ENCODE results near the gene TNFRSF12A.

TNFRSF12A gene, protein sequence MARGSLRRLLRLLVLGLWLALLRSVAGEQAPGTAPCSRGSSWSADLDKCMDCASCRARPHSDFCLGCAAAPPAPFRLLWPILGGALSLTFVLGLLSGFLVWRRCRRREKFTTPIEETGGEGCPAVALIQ

DNA sequence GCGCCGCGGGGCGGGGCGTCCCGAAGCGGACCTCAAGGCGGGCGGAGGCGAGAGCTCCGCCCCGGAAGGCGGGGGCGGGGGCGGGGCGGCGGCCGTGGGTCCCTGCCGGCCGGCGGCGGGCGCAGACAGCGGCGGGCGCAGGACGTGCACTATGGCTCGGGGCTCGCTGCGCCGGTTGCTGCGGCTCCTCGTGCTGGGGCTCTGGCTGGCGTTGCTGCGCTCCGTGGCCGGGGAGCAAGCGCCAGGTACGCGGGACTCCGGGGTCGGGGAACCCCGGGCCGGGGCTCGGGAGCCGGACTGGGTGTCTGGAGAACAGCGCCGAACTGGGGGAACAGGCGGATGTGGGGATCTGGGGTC lies at the start of gene TNFRSF12A:
Gene TNFRSF12A (plus strand): TSS at position 122 of the 357 bp plus-strand sequence. CDS start 30 bp downstream, at position 152.
- peak; percentile 64 for DNase-seq

DNA sequence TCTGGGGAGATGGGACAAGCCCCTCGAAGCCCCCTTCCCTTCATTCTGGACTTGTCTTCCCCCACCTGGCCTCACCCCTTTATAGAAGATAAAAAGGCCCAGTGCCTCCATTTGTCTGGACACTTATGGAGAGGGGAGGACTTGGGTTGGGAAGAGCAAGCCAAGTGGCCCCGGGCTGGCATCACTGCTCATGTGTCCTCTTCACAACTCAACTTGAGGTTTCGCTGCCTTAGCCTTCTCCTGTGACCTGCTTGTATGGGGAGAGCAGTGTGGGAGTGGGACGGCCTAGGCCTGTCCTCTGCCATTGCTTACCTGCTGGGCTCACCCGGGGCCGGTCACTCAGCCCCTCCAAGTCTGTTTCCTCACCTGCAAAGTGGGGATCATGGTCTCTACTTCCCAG lies 49.6 kb upstream of the TNFRSF12A start:
- no peak for DNase-seq

DNA sequence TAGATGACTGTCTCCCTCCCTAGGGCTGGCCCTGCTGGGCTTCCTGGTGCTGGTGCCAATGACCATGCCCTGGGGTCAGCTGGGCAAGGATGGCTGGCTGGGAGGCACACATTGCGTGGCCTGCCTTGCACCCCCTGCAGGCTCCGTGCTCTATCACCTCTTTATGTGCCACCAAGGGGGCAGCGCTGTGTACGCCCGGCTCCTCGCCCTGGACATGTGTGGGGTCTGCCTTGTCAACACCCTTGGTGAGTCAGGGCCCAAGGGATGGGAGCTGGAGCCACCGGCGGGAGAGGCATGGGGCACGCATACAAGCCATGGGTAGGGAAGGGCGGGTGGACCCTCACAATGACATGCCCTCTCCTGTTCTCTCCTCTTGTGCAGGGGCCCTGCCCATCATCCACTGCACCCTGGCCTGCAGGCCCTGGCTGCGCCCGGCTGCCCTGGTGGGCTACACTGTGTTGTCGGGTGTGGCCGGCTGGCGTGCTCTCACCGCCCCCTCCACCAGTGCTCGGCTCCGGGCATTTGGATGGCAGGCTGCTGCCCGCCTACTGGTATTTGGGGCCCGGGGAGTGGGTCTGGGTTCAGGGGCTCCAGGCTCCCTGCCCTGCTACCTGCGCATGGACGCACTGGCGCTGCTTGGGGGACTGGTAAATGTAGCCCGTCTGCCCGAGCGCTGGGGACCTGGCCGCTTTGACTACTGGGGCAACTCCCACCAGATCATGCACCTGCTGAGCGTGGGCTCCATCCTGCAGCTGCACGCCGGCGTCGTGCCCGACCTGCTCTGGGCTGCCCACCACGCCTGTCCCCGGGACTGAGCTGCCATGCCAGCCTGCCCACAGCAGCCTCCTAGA lies 48.8 kb upstream of the TNFRSF12A start:
- DNase-seq = no peak

DNA sequence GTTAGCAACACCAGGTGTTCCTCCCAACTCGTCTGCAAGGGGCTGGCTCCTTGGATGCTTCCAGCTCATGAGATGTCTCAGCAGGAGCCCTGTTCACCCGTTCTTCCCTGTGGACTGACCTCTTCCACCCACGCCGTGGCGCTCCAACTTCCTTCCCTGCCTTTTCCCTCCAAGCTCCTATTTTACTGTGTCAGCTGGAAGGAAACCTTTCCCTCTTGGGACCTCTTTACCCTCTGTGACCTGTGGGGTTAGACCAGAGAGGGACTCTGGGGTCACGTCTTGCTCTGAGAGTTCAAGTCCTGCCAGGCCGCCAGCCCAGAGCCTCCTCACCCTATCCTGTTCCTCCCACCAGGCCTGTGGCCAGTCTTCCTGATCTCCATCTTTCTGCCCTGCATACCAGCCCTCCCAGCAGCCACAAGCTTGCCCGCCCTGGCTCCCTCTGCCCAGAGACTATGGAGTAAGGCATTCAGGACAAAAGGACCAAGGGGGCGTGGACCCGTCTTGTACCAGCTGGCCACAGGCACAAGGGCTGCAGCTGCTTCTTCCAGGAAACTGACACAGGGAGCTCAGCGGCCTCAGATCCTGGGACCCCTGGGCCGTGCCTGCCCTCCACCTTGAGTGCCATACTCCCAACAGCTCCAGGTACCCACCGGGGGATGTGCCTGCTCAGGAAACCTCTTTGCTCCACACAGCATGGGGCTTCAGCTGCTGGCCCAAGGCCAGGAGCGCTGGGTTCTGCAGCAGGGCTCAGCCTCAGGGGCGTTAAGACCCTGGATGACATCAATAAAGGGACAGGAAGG lies 48.0 kb upstream of the TNFRSF12A start:
- no peak for DNase-seq

DNA sequence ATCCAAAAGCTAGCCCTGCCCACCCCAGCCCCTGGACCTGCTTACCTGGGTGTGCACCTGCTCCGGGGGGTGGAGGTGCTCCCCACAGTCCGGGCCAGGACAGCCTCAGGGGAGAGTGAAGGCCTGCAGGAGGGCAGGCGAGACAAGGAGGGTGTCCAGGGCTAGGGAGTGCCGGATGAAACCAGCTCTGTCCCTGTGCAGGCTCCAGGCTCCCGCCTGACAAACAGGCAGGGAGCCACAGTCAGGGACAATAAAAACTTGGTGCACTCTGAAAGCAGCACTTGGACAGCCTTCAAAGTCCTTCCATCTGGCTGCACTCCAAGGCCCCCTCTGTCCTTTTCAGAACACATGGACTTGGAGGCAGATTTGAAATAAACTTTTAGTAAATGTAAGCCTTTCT lies 47.1 kb upstream of the TNFRSF12A start:
- DNase-seq = no peak

DNA sequence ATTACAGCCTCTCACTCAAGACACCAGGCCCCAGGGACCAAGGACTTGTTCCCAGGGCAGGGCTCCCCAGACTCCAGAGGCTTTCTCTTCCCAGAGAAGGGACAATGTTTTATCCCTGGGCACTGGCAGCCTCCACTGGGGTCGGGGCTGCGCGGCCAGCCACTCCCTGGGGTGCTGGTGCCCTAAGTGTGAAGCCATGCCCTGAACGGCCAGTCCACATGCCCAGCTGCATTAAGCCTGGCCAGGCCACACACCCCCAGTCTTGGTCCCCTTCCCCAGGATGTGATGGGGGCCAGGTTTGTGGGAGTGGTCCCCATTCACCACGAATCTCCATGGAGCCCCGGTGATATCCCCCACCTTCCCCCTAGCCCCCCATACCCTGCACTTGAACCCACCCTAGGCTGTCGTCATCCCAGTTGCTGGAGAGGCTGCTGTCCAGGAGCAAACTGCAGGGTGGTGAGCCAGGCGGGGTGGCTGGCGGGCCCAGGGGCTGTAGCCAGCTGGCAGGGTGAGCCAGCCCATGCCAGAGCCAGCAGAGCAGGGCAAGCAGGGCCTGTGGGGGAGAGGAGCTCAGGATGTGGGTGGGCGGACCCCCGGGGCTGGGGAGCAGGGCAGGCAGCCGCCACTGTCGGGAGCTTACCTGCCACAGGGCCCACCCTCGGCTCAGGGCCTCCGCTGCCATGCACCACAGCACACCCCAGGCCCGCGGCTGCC lies 46.4 kb upstream of the TNFRSF12A start:
- no peak for DNase-seq

DNA sequence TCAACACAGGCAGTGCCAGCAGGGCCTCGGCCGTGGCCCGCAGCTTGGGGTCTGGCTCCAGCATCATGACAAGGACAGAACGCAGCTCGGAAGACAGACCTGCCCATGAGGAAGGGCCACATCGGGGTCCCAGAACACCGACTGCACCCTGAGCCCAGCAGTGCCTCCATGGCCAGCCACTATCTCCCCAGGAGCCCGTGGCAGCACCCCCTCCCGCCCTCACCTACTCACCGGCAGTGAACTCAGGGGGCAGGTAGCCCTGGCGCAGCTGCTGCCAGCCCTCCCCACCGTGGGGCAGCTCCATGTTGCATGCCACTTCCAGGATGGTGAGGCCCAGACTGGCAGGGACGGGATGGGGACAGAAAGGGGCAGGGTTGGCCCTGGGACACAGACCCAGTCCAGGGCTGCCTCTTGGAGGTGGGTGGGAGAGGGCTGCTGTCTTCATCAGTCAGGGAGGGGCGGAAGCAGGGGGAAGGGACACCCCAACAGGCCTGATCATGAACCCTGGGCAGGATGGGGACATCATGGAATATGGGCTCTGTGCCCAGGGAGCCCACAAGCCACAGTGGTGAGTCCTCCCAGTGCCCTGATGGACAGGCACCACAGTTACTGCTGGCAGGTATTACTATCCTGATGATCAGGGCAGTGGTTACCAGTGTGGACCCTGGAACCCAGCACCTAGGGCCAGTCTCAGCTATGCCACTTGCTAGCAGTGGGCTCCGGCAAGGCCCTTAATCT lies 45.7 kb upstream of the TNFRSF12A start:
- DNase-seq = no peak

DNA sequence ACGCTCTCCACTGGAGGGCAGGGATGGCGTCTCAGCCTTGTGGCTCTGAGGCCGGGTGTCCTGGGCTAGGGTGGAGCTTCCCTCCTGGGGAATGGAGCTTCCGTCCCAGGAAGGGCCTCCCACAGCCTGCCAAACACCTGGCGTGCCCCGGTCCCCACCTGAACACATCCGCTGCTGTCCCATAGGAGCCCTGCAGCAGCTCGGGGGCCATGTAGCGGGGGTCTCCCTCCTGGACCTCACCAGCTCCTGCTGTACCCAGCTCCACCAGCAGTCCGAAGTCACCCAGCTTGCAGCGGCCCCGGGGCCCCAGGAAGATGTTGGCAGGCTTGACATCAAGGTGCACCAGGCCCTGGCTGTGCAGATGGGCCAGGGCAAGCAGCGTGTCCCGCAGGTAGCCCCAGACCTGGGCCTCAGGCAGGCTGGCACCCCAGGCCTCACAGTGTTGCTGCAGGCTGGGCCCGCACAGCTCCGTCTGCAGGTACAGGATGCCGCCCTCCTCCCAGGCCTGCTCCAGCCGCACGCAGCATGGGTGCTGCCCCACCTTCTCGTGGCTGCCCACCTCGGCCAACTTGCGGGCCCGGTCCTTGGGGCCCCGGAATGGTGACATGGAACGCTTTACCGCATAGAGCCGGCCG lies 44.9 kb upstream of the TNFRSF12A start:
- no peak for DNase-seq

DNA sequence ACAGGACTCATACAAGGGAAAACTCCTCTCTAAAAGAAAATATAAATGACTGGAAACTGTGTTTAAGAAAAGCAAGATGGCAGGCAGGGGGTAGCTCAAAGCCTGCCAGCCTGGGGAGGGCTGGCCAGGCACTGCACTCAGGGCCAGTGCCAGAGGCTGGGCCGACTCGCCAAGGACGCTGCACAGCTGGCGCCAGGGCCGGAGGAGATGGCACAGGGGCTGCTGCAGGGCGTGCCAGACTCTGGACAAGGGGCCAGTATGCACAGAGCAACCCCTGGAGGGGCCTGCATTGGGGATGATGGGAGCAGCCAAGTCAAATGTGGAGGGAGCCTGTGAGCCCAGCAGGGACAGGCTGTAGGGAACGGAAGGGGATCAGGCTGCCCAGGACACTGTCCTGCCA lies 44.0 kb upstream of the TNFRSF12A start:
- no peak for DNase-seq

DNA sequence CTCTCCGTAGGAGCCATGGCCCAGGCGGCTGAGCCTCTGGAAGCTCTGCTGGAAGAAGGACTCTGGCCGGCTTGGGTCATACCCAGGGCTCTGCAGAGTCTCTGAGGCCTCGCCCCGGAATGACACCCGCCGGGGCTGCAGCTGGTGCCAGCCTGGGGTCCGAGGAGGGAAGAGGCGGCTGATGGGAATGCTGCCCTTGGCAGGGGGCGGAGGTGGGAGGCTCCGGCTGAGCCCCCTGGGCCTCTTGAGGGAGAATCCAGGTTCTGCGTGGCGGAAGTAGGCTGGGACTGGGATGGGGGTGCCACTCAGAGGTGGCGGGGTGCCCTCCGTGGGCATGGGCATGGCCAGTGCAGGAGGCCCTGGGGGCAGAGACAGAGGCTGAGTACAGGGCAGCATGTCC lies 43.5 kb upstream of the TNFRSF12A start:
- no peak for DNase-seq

DNA sequence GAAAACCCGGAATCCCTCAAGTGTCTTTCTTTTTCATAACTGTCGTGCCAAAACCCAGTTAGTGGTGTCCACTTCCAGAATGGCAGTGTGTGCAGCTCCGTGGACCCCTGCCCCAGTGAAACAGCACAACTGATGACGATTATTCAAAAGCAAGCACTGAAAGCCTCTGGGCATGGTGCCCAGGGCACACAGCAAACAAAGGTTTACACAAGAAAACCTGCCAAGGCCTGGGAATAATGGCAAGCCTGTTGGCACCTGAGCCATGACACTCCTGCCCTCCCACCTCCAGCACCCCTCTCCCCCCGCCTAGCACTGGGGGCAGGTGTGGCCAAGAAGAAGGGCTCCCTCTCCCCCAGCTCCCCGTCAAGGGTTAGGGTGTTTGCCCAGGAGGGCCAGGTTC lies 42.7 kb upstream of the TNFRSF12A start:
- DNase-seq = no peak

DNA sequence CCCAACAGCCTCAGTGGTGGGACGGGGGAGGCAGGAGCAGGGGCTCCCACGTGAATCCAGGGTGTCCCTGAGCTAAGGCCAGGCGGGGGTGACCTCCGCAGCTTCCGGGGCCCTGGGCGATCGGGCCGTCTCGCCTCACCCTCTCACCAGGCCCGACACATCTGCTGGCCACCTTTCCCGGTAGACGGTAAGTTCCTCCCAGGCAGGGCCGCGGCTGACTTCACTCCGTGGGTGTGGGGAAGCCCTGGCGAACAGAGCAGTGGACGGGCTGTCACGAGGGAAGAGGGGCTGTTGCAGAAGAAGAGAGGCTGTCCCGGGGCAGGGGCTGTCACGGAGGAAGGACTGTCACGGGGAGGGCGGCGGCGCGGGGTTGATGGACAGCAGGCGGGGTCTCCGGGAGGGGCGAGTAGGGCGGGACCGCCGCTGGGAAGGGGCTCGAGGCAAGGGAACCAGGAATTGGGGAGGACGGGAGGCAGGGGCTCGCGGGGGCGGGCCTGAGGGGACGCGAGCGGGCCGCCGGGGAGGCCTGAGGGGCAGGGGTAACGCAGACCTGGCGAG lies 40.4 kb upstream of the TNFRSF12A start:
- no peak for DNase-seq

DNA sequence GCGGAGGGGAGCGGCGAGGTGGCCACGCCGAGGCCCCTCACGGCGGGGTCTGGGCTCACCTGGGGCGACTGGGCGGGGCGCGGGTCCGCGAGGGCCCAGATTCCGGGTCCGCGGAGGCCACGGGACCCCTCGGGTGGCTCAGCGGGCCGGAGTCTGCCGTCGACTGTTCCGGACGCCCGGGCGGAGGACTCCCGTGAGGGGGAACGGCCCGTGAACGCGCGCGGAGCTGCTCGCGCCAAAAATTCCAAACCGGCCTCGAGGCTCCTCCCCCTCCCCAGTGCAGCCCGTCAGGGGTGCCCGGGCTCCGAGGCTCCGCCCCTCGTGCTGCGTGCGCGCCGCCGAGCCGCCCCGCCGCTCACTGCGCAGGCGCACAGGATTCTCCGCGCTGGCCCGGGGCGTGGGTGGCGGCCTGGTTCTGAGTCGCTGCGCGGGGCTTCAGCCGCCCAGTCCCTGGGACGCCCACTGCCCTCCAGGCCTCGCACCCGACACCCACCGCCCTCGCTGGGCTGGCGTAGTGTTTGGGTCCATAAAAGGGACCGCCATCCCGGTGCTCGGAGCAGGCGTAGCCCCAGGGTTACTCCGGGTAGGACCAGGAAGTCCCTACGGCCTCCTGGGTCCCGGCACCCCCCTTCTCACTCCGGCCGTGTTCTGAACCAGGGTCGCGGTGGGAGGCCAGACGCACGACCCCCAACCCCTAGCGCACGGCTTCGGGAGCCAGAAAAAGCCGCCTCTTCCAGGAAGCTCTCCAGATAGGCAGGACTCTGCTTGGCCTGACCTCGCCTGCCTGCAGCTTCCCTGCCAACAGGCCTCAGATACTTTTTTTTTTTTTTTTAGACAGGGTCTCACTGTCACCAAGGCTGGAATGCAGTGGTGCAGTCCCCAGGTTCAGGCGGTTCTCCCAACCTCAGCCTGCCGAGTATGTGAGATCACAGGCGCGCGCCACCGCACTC lies 39.7 kb upstream of the TNFRSF12A start, which contains the start of gene PKMYT1:
Gene PKMYT1 (minus strand): TSS at position 220 of the 950 bp plus-strand sequence. CDS start 789 bp downstream, outside the sequence.
- DNase-seq = peak; percentile 97

DNA sequence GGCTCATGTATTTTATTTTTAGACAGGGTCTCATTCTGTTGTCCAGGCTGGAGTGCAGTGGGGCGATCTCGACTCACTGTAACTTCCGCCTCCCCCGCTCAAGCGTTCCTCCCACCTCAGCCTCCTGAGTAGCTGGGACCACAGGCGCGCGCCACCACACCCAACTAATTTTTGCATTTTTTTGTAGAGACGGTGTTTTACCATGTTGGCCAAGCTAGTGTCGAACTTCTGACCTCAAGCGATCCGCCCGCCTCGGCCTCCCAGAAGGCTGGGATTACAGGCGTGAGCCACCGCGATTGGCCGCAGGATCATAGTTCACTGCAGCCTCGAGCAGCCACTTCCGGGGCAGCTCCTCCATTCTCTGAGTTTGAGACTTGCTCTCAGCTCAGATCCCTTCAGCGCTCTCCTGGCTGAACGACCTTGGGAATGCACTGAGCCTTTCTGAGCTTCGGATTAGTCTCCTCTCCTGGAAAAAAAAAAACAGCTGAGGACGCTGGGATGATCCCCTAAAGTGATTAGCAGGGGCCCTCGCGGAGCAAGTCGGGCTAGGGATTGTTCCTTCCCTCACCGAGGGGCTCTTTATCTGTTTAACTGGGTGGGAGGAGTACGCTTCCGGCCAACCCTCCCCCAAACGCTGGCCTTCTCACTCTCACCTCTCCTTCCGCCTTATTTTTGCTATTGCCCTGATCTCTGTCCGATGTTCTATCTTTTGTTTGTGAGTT lies 38.8 kb upstream of the TNFRSF12A start:
- no peak for DNase-seq

DNA sequence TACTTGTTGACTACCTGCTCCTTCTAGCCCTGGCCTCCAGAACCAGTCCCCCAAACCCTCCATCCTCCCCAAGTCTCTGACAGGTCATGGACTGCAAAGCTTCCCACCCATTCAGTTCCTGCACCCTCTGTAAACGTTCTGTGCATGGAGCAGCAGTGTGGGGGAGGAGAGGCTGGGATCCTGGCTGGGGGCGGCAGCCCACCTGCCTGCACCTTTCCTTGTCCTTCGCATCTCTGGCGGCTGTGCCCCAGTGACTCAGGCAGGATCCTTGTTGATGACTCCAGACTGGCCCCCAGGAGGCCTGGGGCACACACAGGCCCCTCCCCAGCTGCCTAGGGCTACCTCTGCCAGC lies 38.3 kb upstream of the TNFRSF12A start:
- DNase-seq = no peak

DNA sequence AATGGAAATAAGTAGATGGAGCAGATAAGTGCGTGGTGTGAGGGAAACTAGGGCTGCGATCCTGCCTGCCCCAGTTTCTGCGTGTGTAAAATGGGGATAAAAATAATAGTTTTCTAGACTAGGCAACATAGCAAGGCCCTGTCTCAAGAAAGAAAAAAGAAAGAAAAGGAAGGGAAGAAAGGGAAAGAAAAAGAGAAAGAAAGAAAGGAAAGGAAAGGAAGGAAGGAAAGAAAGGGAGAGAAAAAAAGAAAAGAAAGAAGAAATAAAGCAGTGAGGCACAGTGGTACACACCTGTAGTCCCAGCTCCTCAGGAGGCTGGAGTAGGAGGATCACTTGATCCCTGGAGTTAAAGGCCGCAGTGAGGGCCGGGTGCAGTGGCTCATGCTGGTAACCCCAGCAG lies 37.8 kb upstream of the TNFRSF12A start:
- no peak for DNase-seq

DNA sequence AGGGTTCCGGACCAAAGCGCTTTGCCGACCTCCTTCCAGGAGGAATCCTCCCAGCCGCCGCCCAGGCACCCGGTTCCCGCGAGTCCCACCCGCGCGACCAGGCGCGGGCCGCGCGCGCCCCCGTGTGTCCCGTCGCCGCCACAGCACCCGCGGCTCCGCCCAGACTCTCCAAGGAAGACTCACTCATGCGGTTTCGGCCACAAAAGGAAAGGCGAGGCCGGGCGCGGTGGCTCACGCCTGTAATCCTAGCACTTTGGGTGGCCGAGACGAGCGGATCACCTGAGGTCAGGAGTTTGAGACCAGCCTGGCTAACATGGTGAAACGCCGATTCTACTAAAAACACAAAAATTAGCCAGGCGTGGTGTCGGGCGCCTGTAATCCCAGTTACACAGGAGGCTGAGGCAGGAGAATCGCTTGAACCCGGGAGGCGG lies 36.4 kb upstream of the TNFRSF12A start:
- peak; percentile 71 for DNase-seq

DNA sequence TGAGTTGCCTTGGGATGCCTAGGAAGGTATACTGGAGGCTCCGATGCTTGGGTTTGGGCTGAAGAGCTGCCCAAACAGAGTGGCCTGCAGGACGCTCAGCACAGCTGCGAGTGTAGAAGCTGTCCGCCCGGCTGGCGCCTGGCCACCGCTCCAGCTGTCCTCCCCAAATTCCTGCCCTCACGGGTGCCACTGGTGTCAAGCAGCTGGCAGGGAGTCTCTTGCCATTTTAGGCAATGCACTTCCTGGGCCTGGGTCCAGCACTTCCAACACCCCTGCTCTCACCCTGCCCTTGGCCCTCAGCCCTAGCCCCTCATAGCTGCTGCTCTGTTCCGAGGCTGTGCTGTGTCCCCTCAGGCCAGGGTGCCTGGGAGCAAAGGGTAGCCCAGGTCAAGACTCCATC lies 34.7 kb upstream of the TNFRSF12A start:
- DNase-seq = no peak

DNA sequence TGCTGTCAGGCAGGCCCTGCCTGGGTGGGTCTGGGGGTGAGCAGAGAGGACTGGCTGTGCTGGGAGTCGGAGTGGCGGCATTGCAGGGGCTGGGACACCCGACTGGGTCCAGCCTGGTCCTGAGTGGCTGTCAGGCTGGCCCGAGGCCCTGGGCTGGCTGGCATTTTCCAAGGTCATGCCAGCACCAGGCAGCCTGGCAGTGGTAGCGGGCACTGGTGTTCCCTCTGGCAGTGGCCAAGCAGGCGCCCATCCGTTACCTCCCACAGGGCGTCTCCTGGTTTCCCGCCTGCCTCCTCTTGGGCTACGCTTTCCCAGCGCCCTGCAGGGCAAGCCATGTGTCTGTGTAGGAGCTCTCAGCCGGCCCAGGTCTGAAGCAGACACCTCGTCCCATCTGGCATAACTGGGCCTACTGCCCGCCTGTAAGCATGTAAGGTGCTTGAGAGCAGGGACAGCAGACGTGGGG lies 34.2 kb upstream of the TNFRSF12A start:
- no peak for DNase-seq

All from stimulated activated CD4-positive, alpha-beta T cell treated with anti-CD3 and anti-CD28 coated beads, Interleukin-12 subunit alpha, Interleukin-12 subunit beta, amount 100 ng/mL, for 4 hours (primary cell).